IPS-NIHi11 (cell line): ENCODE results near the gene LHB.

Experiments used
- DNase-seq: peaks from one replicate; pipeline ENCODE4 v3.0.0; 2012; ENCODE audit warnings: mixed read lengths, low spot score

The LHB gene

DNA sequence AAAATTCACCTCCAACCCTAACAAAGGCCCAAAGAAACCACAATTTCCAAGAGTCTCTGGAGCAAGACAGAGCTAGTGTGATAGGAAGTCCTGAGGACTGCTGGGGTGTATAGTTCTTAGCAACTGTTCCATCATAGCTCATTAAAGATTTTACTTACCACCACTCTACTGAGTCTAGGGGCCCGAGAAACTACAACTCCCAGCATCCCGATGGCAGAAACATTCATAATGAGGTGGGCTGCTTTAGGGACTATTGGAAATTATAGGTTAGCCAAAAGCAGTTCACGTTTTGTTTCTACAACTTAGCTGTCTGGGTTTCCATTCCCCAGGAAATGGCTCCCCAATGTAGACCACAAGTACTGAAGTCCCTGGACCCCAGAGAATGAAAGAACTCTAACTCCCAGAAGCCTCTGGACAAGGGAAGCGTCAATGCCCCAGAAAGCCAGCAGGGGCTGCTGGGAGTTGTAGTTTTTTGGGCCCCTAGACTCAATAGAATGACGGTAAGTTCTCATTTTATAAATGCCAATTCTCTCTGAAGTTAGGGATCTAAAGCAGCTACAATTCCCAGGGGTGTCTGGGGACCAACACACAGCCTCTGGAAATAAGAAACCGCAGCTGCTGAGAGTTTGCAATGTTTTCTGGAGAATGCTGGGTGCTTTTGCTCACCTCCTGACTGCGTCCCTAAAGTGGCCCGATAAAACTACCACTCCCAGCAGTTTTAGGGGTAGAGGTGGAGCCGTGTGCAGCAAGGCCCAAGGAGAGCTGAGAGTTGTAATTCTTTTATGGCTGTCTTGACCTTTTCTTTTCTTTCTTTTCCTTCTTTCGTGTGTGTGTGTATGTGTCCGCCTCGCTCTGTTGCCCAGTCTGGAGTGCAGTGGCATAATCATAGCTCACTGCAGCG is 40.7 kb downstream of the LHB start:
- peak; percentile 46 for DNase-seq

DNA sequence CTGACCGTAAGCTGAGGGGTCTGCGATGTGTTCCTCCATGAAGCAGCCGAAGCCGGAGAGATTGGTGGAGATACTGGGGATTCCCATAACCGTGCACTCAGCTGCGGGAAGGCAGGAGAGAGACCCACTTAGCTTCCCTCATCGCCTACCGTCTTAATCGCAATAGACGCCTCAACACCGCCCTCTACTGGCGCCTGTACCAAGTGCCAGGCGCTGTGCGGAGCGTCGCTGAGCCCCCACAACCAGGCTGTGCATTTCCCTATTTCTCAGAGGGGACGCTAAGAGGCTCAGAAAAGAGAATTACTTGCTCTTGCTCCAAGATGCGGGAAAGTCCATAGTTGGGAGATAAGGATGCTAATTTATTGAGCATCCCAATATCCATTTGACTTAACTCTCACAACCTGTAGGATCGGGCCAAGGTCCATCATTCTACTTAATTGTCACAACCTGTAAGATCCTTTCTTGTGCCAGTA is 45.9 kb downstream of the LHB start:
- peak; percentile 75 for DNase-seq

DNA sequence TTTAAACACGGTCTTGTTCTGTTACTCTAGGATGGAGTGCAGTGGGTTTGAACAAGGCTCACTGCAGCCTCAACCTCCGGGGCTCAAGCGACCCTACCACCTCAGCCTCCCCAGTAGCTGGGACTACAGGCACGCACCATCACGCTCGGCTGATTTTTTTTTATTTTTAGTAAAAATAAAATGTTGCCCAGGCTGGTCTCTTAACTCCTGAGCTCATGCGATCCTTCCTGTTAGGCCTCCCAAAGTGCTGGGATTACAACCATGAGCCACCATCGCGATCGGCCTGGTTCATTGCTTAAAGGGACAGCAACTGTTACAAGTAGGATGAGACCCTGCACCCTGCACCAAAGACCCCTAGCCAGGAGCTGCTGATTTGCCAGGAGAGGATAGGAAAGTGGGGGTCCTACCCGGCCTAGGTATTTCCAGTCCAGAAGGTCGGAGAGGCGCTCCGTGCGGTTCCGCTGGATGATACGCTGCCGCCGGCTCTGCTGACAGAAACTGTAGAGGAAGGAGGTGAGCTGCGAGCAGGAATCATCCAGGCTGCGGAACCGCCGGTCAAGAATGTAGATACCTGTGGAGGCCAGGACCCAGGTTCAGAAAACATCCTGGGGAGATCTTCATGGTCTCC is 46.6 kb downstream of the LHB start:
- DNase-seq = no peak

DNA sequence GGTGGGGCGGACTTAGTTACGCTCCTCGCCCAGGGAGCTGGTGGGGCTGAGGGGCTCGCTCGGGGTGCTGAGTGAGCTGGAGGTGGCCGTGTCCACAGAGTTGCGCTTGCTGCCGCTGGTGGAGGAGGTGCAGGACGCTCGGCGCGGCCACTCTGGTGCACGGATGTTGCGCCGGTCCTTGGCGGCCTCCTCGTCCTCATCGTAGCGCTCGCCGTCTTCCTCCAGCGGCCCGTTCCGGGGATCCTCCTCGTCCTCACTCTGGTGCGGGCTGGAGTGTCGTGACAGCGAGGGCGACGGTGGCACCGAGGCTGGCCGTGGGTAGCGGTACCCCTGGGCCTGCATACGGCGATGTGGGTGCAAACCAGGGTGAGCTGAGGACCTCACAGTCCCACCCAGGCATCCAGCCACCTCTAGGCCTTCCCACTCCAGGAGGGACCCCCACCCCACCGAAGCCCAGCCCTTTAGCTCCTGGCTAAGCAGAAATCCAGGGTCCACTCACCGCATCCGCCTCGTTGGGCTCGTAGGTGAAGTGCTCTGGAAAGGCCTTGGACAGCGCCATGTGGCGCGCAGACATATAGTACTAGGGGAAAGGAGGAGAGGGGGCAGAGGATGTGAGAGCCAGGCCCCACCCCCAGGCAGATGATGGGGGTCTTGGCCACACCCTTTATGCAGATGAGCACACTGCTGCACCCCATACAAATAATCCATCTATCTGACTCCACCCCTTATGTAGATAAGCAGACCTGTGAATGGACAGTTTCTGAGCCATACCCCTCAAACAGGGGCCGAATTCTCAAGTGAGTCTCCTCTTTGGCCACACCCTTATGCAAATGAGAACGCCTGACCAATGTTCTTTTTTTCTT is 47.4 kb downstream of the LHB start:
- peak; percentile 65 for DNase-seq

DNA sequence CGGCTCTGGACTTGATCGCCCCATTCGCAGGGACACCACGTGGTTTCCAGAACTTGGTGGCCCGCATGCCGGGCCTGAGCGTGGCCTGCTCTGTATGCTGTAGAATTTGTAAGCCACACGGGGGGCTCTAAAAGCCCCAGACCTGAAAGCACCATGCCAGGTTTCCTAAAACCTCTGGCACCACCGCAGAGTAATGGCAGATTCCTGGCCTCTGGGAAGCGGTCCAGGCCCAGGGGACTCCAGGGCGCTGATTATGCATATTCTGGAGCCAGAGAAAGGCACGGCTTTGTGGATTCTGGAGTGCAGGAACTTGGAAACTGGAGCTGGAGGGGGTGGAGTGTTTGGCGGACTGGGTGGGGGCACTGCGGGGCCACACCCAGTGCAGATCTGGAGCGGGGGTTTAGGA is 48.1 kb downstream of the LHB start:
- DNase-seq = no peak

DNA sequence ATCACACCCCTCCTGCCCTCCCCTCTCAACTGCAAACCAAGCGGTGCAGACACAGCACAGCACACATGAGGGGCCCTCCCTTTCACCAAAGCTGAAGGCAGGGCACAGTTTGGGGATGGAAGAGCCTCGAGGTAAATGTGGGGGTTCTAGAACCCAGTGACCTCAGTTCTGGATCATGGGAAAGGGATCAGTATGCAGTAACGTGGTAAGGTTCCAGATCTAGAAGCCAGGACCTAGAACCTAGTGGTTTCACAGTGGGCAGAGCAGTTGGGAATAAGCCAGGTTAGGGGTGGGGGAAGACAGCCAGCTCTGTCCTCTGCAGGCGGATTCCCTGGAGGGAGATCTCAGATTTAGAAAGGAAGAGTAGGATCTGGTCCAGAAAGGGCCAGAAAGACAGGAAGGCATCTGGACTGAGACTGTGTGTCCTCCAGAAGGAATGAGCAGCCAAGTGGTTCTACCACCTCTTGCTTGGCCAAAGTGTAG is 48.7 kb downstream of the LHB start:
- DNase-seq = no peak

DNA sequence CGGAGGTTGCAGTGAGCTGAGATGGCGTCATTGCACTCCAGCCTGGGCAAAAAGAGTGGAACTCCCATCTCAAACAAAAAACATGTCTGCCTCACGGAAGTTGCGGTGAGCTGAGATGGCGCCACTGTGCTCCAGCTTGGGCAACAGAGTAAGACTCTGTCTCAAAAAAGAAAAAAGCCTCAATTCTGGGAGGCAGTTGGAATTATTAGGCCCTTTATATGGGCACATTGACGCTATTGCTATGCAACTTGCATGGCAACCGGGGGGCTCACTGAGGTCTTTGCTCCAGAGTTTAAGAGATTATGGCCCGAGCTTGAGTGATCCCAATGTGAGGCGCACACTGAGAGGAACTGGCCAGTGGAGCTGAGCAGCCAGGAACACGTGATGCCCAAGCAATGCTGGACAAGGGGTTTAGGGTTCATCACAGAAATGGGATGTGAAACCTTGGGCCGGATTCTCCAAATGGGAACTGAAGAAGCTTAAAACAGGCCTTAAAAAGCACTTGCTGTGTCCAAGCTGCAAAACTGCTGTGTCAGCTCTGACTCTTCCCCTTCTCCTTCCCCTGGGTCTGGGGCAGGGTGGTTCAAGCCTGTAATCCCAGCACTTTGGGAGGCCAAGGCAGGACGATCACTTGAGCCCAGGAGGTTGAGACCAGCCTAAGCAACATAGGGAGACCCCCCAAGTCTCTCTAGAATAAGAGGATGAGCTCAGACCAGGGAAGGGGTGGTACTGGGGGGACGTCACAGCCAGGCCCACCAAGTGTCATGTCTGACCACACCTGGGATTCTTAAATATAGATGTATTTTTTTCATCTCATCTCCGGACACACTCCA is 49.3 kb downstream of the LHB start:
- no peak for DNase-seq

DNA sequence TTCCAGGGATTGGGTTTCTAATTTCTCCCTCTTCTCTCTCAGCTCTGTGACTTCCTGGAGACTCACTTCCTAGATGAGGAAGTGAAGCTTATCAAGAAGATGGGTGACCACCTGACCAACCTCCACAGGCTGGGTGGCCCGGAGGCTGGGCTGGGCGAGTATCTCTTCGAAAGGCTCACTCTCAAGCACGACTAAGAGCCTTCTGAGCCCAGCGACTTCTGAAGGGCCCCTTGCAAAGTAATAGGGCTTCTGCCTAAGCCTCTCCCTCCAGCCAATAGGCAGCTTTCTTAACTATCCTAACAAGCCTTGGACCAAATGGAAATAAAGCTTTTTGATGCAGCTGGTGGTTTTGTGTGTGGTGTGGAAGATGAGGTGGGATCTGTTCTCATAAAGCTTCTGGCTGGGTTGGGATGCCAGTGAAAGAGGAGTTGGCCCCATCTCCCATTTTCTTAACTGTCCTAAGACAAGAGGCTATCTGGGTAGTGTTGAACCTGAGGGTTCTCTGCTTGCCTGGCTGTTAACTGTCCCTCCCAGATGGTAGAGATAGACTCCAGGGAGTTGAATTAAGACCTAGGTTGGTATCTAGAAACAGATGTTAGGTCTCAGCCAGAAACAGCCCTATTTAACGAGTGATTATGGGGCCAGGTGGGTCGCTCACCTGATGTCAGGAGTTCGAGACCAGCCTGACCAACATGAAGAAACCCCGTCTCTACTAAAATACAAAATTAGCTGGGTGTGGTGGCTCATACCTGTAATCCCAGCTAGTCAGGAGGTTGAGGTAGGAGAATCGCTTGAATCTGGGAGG is 50.1 kb downstream of the LHB start:
- DNase-seq = no peak
